ENCODE results near the gene UBL4A. TPM values are rescaled to one million over a fixed set of nuclear protein-coding genes. Genes with fewer than 3 reads are reported as not detected.

Gene UBL4A
- total and polyA plus RNA-seq, 4 donors, result 21.3 to 39.6 (median 30.6) TPM

GRCh38 chrX:154467556-154467955, 18.9 kb downstream of the UBL4A start:
- Histone ChIP-seq H3K9me3 (ENCODE audit: control insufficient read depth in 4 of 4, insufficient read depth in 3 of 4, low read length in 3 of 4) (peaks cover 0 to 7% (median 0%) of the 10 kb centered on the region in 4 donors), H3K36me3 (ENCODE audit: control insufficient read depth in 4 of 4, insufficient read depth in 4 of 4, low read length in 4 of 4) (peaks cover 3 to 42% (median 9%) of the 10 kb centered on the region in 4 donors), H3K27ac (ENCODE audit: low read depth in 1 of 2, low read length in 1 of 2) (no peak overlapping the region), H3K27me3 (ENCODE audit: control insufficient read depth in 3 of 3, insufficient read depth in 3 of 3, low read length in 2 of 3) (no peaks in the 10 kb centered on the region), H3K9ac (ENCODE audit: insufficient read depth in 1 of 2, low read length in 2 of 2) (no peak overlapping the region), H3K4me1 (ENCODE audit: control insufficient read depth in 5 of 5, insufficient read depth in 5 of 5, low read length in 5 of 5) (no peaks in the 10 kb centered on the region), H3K4me3 (no peak overlapping the region)
- DNase-seq, result no peak
- 95 to 100% methylated on average over 4 to 21 of the region's 21 CpGs for WGBS, 2 donors
- TF ChIP-seq, protein P1, sequence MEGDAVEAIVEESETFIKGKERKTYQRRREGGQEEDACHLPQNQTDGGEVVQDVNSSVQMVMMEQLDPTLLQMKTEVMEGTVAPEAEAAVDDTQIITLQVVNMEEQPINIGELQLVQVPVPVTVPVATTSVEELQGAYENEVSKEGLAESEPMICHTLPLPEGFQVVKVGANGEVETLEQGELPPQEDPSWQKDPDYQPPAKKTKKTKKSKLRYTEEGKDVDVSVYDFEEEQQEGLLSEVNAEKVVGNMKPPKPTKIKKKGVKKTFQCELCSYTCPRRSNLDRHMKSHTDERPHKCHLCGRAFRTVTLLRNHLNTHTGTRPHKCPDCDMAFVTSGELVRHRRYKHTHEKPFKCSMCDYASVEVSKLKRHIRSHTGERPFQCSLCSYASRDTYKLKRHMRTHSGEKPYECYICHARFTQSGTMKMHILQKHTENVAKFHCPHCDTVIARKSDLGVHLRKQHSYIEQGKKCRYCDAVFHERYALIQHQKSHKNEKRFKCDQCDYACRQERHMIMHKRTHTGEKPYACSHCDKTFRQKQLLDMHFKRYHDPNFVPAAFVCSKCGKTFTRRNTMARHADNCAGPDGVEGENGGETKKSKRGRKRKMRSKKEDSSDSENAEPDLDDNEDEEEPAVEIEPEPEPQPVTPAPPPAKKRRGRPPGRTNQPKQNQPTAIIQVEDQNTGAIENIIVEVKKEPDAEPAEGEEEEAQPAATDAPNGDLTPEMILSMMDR (IDR thresholded peaks at IDR 0.05; ENCODE audit: control extremely low read depth, extremely low read depth), result no peak
- no peak for ATAC-seq (ENCODE audit: insufficient read depth, low FRiP score)

DNA sequence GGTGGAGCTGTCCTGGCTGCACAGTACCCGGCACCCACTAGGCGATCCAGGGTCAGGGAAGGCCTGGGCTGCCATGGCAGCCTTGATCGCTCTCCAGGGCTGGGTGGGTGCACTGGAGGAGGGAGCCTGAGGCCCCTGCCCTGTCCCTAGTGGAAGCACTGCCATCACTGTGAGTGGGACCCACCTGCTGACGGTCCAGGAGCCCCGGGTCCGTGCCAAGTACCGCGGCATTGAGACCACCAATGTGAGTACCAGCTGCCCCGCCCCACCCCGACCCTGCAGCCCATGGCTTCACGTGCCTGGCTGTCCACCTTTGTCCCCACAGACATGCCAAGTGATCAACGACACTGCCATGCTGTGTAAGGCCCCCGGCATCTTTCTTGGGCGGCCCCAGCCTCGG, 19.5 kb downstream of the UBL4A start:
- peaks cover 0 to 7% (median 0%) of the 10 kb centered on the region in 4 donors for H3K9me3 ChIP-seq (ENCODE audit: control insufficient read depth in 4 of 4, insufficient read depth in 3 of 4, low read length in 3 of 4)
- no peak overlapping the region for H3K27ac ChIP-seq (ENCODE audit: low read depth in 1 of 2, low read length in 1 of 2)
- no peaks in the 10 kb centered on the region for H3K27me3 ChIP-seq (ENCODE audit: control insufficient read depth in 3 of 3, insufficient read depth in 3 of 3, low read length in 2 of 3)
- peaks cover 4 to 39% (median 10%) of the 10 kb centered on the region in 4 donors for H3K36me3 ChIP-seq (ENCODE audit: control insufficient read depth in 4 of 4, insufficient read depth in 4 of 4, low read length in 4 of 4)
- no peaks in the 10 kb centered on the region for H3K4me1 ChIP-seq (ENCODE audit: control insufficient read depth in 5 of 5, insufficient read depth in 5 of 5, low read length in 5 of 5)
- TF ChIP-seq, protein P1 (IDR thresholded peaks at IDR 0.05; ENCODE audit: control extremely low read depth, extremely low read depth), result no peak
- ATAC-seq (ENCODE audit: insufficient read depth, low FRiP score) (no peak), DNase-seq (no peak)
- 94 to 100% methylated on average over 7 to 15 of the region's 15 CpGs for WGBS, 2 donors
- H3K4me3 ChIP-seq, result no peak overlapping the region
- H3K9ac ChIP-seq (ENCODE audit: insufficient read depth in 1 of 2, low read length in 2 of 2), result no peak overlapping the region

- no peak for DNase-seq
- no peak overlapping the region for H3K9ac ChIP-seq (ENCODE audit: insufficient read depth in 1 of 2, low read length in 2 of 2)
- H3K27me3 ChIP-seq (ENCODE audit: control insufficient read depth in 3 of 3, insufficient read depth in 3 of 3, low read length in 2 of 3), result no peaks in the 10 kb centered on the region
- ATAC-seq (ENCODE audit: insufficient read depth, low FRiP score), result no peak
- no peak overlapping the region for H3K27ac ChIP-seq (ENCODE audit: low read depth in 1 of 2, low read length in 1 of 2)
- no peaks in the 10 kb centered on the region for H3K4me1 ChIP-seq (ENCODE audit: control insufficient read depth in 5 of 5, insufficient read depth in 5 of 5, low read length in 5 of 5)
- H3K36me3 ChIP-seq (ENCODE audit: control insufficient read depth in 4 of 4, insufficient read depth in 4 of 4, low read length in 4 of 4), result peaks cover 2 to 32% (median 6%) of the 10 kb centered on the region in 4 donors
- WGBS, 2 donors, result 93% methylated on average over 16 to 32 of the region's 32 CpGs
- H3K9me3 ChIP-seq (ENCODE audit: control insufficient read depth in 4 of 4, insufficient read depth in 3 of 4, low read length in 3 of 4), result peaks cover 0 to 7% (median 0%) of the 10 kb centered on the region in 4 donors
- no peak overlapping the region for H3K4me3 ChIP-seq
- TF ChIP-seq, protein P1 (IDR thresholded peaks at IDR 0.05; ENCODE audit: control extremely low read depth, extremely low read depth), result no peak
These were observed 20.4 kb downstream of the UBL4A start for GRCh38 chrX:154466036-154466435.

DNA sequence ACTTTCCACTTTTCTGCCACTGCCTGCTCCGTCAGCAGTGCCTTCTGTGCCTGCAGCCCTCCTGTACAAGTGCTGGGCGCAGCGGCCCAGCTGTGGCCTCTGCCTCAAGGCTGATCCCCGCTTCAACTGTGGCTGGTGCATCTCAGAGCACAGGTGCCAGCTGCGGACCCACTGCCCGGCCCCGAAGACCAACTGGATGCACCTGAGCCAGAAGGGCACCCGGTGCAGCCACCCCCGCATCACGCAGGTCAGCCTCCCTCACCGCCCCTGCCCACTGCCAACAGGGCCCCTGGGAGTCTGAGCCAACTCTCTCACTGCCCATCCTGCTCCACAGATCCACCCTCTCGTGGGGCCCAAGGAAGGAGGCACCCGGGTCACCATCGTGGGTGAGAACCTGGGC, 20.8 kb downstream of the UBL4A start:
- Histone ChIP-seq H3K4me1 (ENCODE audit: control insufficient read depth in 5 of 5, insufficient read depth in 5 of 5, low read length in 5 of 5) (no peaks in the 10 kb centered on the region), H3K9ac (ENCODE audit: insufficient read depth in 1 of 2, low read length in 2 of 2) (no peak overlapping the region), H3K4me3 (no peak overlapping the region), H3K36me3 (ENCODE audit: control insufficient read depth in 4 of 4, insufficient read depth in 4 of 4, low read length in 4 of 4) (peaks cover 2 to 30% (median 7%) of the 10 kb centered on the region in 4 donors), H3K27ac (ENCODE audit: low read depth in 1 of 2, low read length in 1 of 2) (no peak overlapping the region), H3K27me3 (ENCODE audit: control insufficient read depth in 3 of 3, insufficient read depth in 3 of 3, low read length in 2 of 3) (no peaks in the 10 kb centered on the region), H3K9me3 (ENCODE audit: control insufficient read depth in 4 of 4, insufficient read depth in 3 of 4, low read length in 3 of 4) (peaks cover 0 to 7% (median 0%) of the 10 kb centered on the region in 4 donors)
- WGBS, 2 donors, result 92 to 93% methylated on average over 9 to 14 of the region's 14 CpGs
- TF ChIP-seq, protein P1 (IDR thresholded peaks at IDR 0.05; ENCODE audit: control extremely low read depth, extremely low read depth), result no peak
- DNase-seq (no peak), ATAC-seq (ENCODE audit: insufficient read depth, low FRiP score) (no peak)
